Measurements from ENCODE around the gene DCLK1. TPM values are rescaled to one million over a fixed set of nuclear protein-coding genes. Genes with fewer than 3 reads are reported as not detected.

The DCLK1 gene
- polyA plus RNA-seq, 4 donors: 4.3 to 39.0 (median 8.9) TPM

- no peak for DNase-seq (ENCODE audit: low read depth in 4 of 4, low spot score in 3 of 4)
Observed at GRCh38 chr13:35797244-35797643, 333.9 kb downstream of the DCLK1 start.

GRCh38 chr13:35796623-35797022, 334.6 kb downstream of the DCLK1 start:
- no peak for DNase-seq (ENCODE audit: low read depth in 4 of 4, low spot score in 3 of 4)

GRCh38 chr13:35794734-35795389, 336.3 kb downstream of the DCLK1 start:
- DNase-seq (ENCODE audit: low read depth in 4 of 4, low spot score in 3 of 4): no peak

- DNase-seq (ENCODE audit: low read depth in 4 of 4, low spot score in 3 of 4): no peak
Observed at GRCh38 chr13:35793823-35794222, 337.4 kb downstream of the DCLK1 start.

- DNase-seq (ENCODE audit: low read depth in 4 of 4, low spot score in 3 of 4): no peak
Observed at GRCh38 chr13:35792911-35793310, 338.3 kb downstream of the DCLK1 start.

- no peak for DNase-seq (ENCODE audit: low read depth in 4 of 4, low spot score in 3 of 4)
Observed at GRCh38 chr13:35792021-35792420, 339.2 kb downstream of the DCLK1 start.

GRCh38 chr13:35791184-35791851, 339.9 kb downstream of the DCLK1 start:
- no peak for DNase-seq (ENCODE audit: low read depth in 4 of 4, low spot score in 3 of 4)

- no peak for DNase-seq (ENCODE audit: low read depth in 4 of 4, low spot score in 3 of 4)
Observed at GRCh38 chr13:35789335-35790165, 341.6 kb downstream of the DCLK1 start.

- no peak for DNase-seq (ENCODE audit: low read depth in 4 of 4, low spot score in 3 of 4)
Observed at GRCh38 chr13:35787937-35788336, 343.2 kb downstream of the DCLK1 start.

- DNase-seq (ENCODE audit: low read depth in 4 of 4, low spot score in 3 of 4): no peak
Observed at GRCh38 chr13:35785576-35786303, 345.4 kb downstream of the DCLK1 start.

- DNase-seq (ENCODE audit: low read depth in 4 of 4, low spot score in 3 of 4): no peak
Observed at GRCh38 chr13:35784286-35784951, 346.8 kb downstream of the DCLK1 start.

- DNase-seq (ENCODE audit: low read depth in 4 of 4, low spot score in 3 of 4): no peak
Observed at GRCh38 chr13:35782793-35783192, 348.4 kb downstream of the DCLK1 start.

- no peak for DNase-seq (ENCODE audit: low read depth in 4 of 4, low spot score in 3 of 4)
Observed at GRCh38 chr13:35781036-35782000, 349.9 kb downstream of the DCLK1 start.

- no peak for DNase-seq (ENCODE audit: low read depth in 4 of 4, low spot score in 3 of 4)
Observed at GRCh38 chr13:35780613-35781012, 350.6 kb downstream of the DCLK1 start.

GRCh38 chr13:35771898-35772297, 359.3 kb downstream of the DCLK1 start:
- no peak for DNase-seq (ENCODE audit: low read depth in 4 of 4, low spot score in 3 of 4)

GRCh38 chr13:35770756-35771297, 360.4 kb downstream of the DCLK1 start:
- no peak for DNase-seq (ENCODE audit: low read depth in 4 of 4, low spot score in 3 of 4)

- no peak for DNase-seq (ENCODE audit: low read depth in 4 of 4, low spot score in 3 of 4)
Observed at GRCh38 chr13:35769812-35770211, 361.4 kb downstream of the DCLK1 start.

- no peak for DNase-seq (ENCODE audit: low read depth in 4 of 4, low spot score in 3 of 4)
Observed at GRCh38 chr13:35768551-35768950, 362.6 kb downstream of the DCLK1 start.

- no peak for DNase-seq (ENCODE audit: low read depth in 4 of 4, low spot score in 3 of 4)
Observed at GRCh38 chr13:35768073-35768472, 363.1 kb downstream of the DCLK1 start.
